Activated CD4-positive, alpha-beta T cell treated with anti-CD3 and anti-CD28 coated beads, Interleukin-2, amount 10 ng/mL, durations not matched to agents 7 days and 5 days (primary cell): Measurements from ENCODE around the gene STX2. TPM values are rescaled to one million over a fixed set of nuclear protein-coding genes. Genes with fewer than 3 reads are reported as not detected.

ENCODE experiments used
- CTCF ChIA-PET: fragments of 350-600 bp; sonication (Branson Sonifier 250); formaldehyde crosslinking; loops from one replicate; lab custom pipeline; 2021; ENCODE audit warnings: antibody characterized with exemption; lab: Charles Lee
- POLR2A ChIA-PET: fragments of 350-600 bp; sonication (Branson Sonifier 250); formaldehyde crosslinking; loops from one replicate; lab custom pipeline; 2021; ENCODE audit warnings: antibody characterized with exemption; lab: Charles Lee
- DNase-seq: peaks from one replicate; pipeline ENCODE4 v3.0.0-alpha.2; 2020
- H3K27ac Mint-ChIP-seq: one replicate; pipeline ENCODE4 v1.8.0; 2021; ENCODE audit warnings: mild to moderate bottlenecking, moderate library complexity, mixed read lengths
- H3K27me3 Mint-ChIP-seq: one replicate; pipeline ENCODE4 v1.8.0; 2021; ENCODE audit warnings: mixed read lengths
- H3K36me3 Mint-ChIP-seq: one replicate; pipeline ENCODE4 v1.8.0; 2021; ENCODE audit warnings: low read depth, mixed read lengths
- H3K4me1 Mint-ChIP-seq: one replicate; pipeline ENCODE4 v1.8.0; 2021; ENCODE audit warnings: mixed read lengths
- H3K4me3 Mint-ChIP-seq: one replicate; pipeline ENCODE4 v1.8.0; 2021; ENCODE audit warnings: mild to moderate bottlenecking, moderate library complexity, mixed read lengths
- H3K9me3 Mint-ChIP-seq: one replicate; pipeline ENCODE4 v1.8.0; 2021; ENCODE audit warnings: mixed read lengths
- total RNA-seq, 2 experiments: library from RNA; stranded (reverse); gene quantifications; one replicate each; pipeline ENCODE4 v1.2.3, GENCODE V29; 2021

The STX2 gene
- total RNA-seq, 2 experiments from 2014 or later: 23.2 to 25.5 TPM

- CTCF ChIA-PET: interaction anchor here (1.7 kb wide), 1 partner anchor 9 kb away, joined by 4 read pairs; no protein-coding TSS in a partner anchor
- Mint-ChIP-seq H3K27me3 (no peaks in the 10 kb centered on the region), H3K27ac (no peak overlapping the region), H3K4me1 (peaks cover 41% of the 10 kb centered on the region), H3K36me3 (peaks cover 2% of the 10 kb centered on the region), H3K9me3 (no peaks in the 10 kb centered on the region), H3K4me3 (no peak overlapping the region)
- POLR2A ChIA-PET: no interaction called here
- DNase-seq: no peak
These were observed 3.6 kb downstream of the STX2 start for GRCh38 chr12:130835436-130835835.

GRCh38 chr12:130835011-130835410 lies 4.0 kb downstream of the STX2 start:
- no peak for DNase-seq
- Mint-ChIP-seq H3K27ac (no peak overlapping the region), H3K4me3 (no peak overlapping the region), H3K27me3 (no peaks in the 10 kb centered on the region), H3K36me3 (peaks cover 2% of the 10 kb centered on the region), H3K4me1 (peaks cover 42% of the 10 kb centered on the region), H3K9me3 (no peaks in the 10 kb centered on the region)
- CTCF ChIA-PET: interaction anchor here (1.7 kb wide), 1 partner anchor 8 kb away, joined by 4 read pairs; no protein-coding TSS in a partner anchor
- POLR2A ChIA-PET: no interaction called here

- ChIA-PET CTCF (no interaction called here), POLR2A (no interaction called here)
- H3K4me1 Mint-ChIP-seq: peaks cover 27% of the 10 kb centered on the region
- H3K4me3 Mint-ChIP-seq: no peak overlapping the region
- H3K9me3 Mint-ChIP-seq: no peaks in the 10 kb centered on the region
- no peaks in the 10 kb centered on the region for H3K36me3 Mint-ChIP-seq
- H3K27me3 Mint-ChIP-seq: no peaks in the 10 kb centered on the region
- H3K27ac Mint-ChIP-seq: no peak overlapping the region
- DNase-seq: no peak
These were observed 6.4 kb downstream of the STX2 start for GRCh38 chr12:130832561-130833209.

- H3K27ac Mint-ChIP-seq: no peak overlapping the region
- H3K27me3 Mint-ChIP-seq: no peaks in the 10 kb centered on the region
- DNase-seq: no peak
- CTCF ChIA-PET: interaction anchor here (1.3 kb wide), 1 partner anchor 39 kb away, joined by 4 read pairs; no protein-coding TSS in a partner anchor
- peaks cover 2% of the 10 kb centered on the region for H3K36me3 Mint-ChIP-seq
- POLR2A ChIA-PET: no interaction called here
- no peak overlapping the region for H3K4me3 Mint-ChIP-seq
- H3K4me1 Mint-ChIP-seq: peaks cover 29% of the 10 kb centered on the region
- H3K9me3 Mint-ChIP-seq: no peaks in the 10 kb centered on the region
These were observed 7.1 kb downstream of the STX2 start for GRCh38 chr12:130831876-130832405.

GRCh38 chr12:130831246-130831645 lies 7.8 kb downstream of the STX2 start:
- no peak for DNase-seq
- H3K36me3 Mint-ChIP-seq: peaks cover 4% of the 10 kb centered on the region
- H3K4me1 Mint-ChIP-seq: peaks cover 26% of the 10 kb centered on the region
- CTCF ChIA-PET: interaction anchor here (1.3 kb wide), 1 partner anchor 40 kb away, joined by 4 read pairs; no protein-coding TSS in a partner anchor
- POLR2A ChIA-PET: no interaction called here
- H3K9me3 Mint-ChIP-seq: no peaks in the 10 kb centered on the region
- H3K4me3 Mint-ChIP-seq: no peak overlapping the region
- H3K27ac Mint-ChIP-seq: no peak overlapping the region
- H3K27me3 Mint-ChIP-seq: no peaks in the 10 kb centered on the region

- H3K27me3 Mint-ChIP-seq: no peaks in the 10 kb centered on the region
- no peak overlapping the region for H3K4me3 Mint-ChIP-seq
- peaks cover 28% of the 10 kb centered on the region for H3K4me1 Mint-ChIP-seq
- no peak for DNase-seq
- no peak overlapping the region for H3K27ac Mint-ChIP-seq
- peaks cover 11% of the 10 kb centered on the region for H3K36me3 Mint-ChIP-seq
- H3K9me3 Mint-ChIP-seq: no peaks in the 10 kb centered on the region
- CTCF ChIA-PET: no interaction called here
- POLR2A ChIA-PET: no interaction called here
These were observed 8.9 kb downstream of the STX2 start for GRCh38 chr12:130830246-130830551.

GRCh38 chr12:130829391-130830245 lies 9.4 kb downstream of the STX2 start:
- no peak for DNase-seq
- CTCF ChIA-PET: no interaction called here
- H3K4me3 Mint-ChIP-seq: no peak overlapping the region
- POLR2A ChIA-PET: no interaction called here
- no peak overlapping the region for H3K27ac Mint-ChIP-seq
- peaks cover 28% of the 10 kb centered on the region for H3K4me1 Mint-ChIP-seq
- H3K27me3 Mint-ChIP-seq: no peaks in the 10 kb centered on the region
- no peaks in the 10 kb centered on the region for H3K9me3 Mint-ChIP-seq
- H3K36me3 Mint-ChIP-seq: peaks cover 13% of the 10 kb centered on the region

GRCh38 chr12:130828895-130829294 lies 10.2 kb downstream of the STX2 start:
- no peak for DNase-seq
- Mint-ChIP-seq H3K27me3 (no peaks in the 10 kb centered on the region), H3K36me3 (peaks cover 14% of the 10 kb centered on the region), H3K4me1 (peaks cover 28% of the 10 kb centered on the region), H3K4me3 (no peak overlapping the region), H3K27ac (peak overlapping the region; percentile 31), H3K9me3 (no peaks in the 10 kb centered on the region)
- POLR2A ChIA-PET: no interaction called here
- CTCF ChIA-PET: no interaction called here

GRCh38 chr12:130827432-130827831 lies 11.6 kb downstream of the STX2 start:
- Mint-ChIP-seq H3K27me3 (no peaks in the 10 kb centered on the region), H3K27ac (no peak overlapping the region), H3K36me3 (peaks cover 22% of the 10 kb centered on the region), H3K4me1 (peaks cover 22% of the 10 kb centered on the region), H3K9me3 (no peaks in the 10 kb centered on the region), H3K4me3 (no peak overlapping the region)
- CTCF ChIA-PET: no interaction called here
- POLR2A ChIA-PET: no interaction called here
- no peak for DNase-seq

GRCh38 chr12:130826151-130826801 lies 12.8 kb downstream of the STX2 start:
- ChIA-PET POLR2A (no interaction called here), CTCF (interaction anchor here (0.6 to 3.7 kb wide), 4 partner anchors 9 to 67 kb away, joined by 4 to 27 read pairs (median 4); no protein-coding TSS in a partner anchor)
- no peaks in the 10 kb centered on the region for H3K9me3 Mint-ChIP-seq
- H3K36me3 Mint-ChIP-seq: peaks cover 24% of the 10 kb centered on the region
- H3K4me1 Mint-ChIP-seq: peaks cover 24% of the 10 kb centered on the region
- no peak overlapping the region for H3K4me3 Mint-ChIP-seq
- H3K27ac Mint-ChIP-seq: no peak overlapping the region
- H3K27me3 Mint-ChIP-seq: no peaks in the 10 kb centered on the region
- DNase-seq: peak; percentile 68

- Mint-ChIP-seq H3K36me3 (peaks cover 29% of the 10 kb centered on the region), H3K9me3 (no peaks in the 10 kb centered on the region), H3K4me3 (no peak overlapping the region), H3K27ac (no peak overlapping the region), H3K4me1 (peaks cover 26% of the 10 kb centered on the region), H3K27me3 (no peaks in the 10 kb centered on the region)
- POLR2A ChIA-PET: no interaction called here
- no peak for DNase-seq
- CTCF ChIA-PET: interaction anchor here (3.7 kb wide), 1 partner anchor 12 kb away, joined by 27 read pairs; no protein-coding TSS in a partner anchor
These were observed 13.3 kb downstream of the STX2 start for GRCh38 chr12:130825771-130826150.

- H3K4me3 Mint-ChIP-seq: peak overlapping the region; percentile 55
These were observed 19.4 kb downstream of the STX2 start for GRCh38 chr12:130819681-130820080.

More at GRCh38 chr12:130819681-130820080, 19.4 kb downstream of the STX2 start:
- Mint-ChIP-seq H3K36me3 (peaks cover 28% of the 10 kb centered on the region), H3K4me1 (peaks cover 32% of the 10 kb centered on the region), H3K27me3 (no peaks in the 10 kb centered on the region), H3K27ac (no peak overlapping the region), H3K9me3 (no peaks in the 10 kb centered on the region)
- no peak for DNase-seq
- ChIA-PET POLR2A (no interaction called here), CTCF (interaction anchor here (0.8 kb wide), 1 partner anchor 18 kb away, joined by 4 read pairs; no protein-coding TSS in a partner anchor)
